ENCODE measurements around the gene OSBPL6.

OSBPL6 gene

GRCh38 chr2:178429336-178429735, 235.0 kb downstream of the OSBPL6 start:
- DNase-seq, result no peak
- Histone ChIP-seq H3K4me2 (ENCODE audit: low read length, poor library complexity, severe bottlenecking) (no peak overlapping the region), H2AK5ac (ENCODE audit: low read length, severe bottlenecking) (no peak overlapping the region), H3K14ac (ENCODE audit: low read length in 2 of 2) (no peak overlapping the region), H3K18ac (ENCODE audit: low read depth in 1 of 2, low read length in 2 of 2) (no peak overlapping the region), H3K9me3 (ENCODE audit: control insufficient read depth, low read length) (no peaks in the 10 kb centered on the region), H3K4ac (ENCODE audit: low read depth in 1 of 2, low read length in 2 of 2) (no peak overlapping the region), H3K4me3 (ENCODE audit: insufficient read depth in 1 of 2, low read depth in 1 of 2, low read length in 2 of 2) (no peak overlapping the region), H3K27ac (ENCODE audit: low read length, poor library complexity, severe bottlenecking) (no peak overlapping the region), H3K79me1 (replicated peaks; ENCODE audit: low read length, poor library complexity, severe bottlenecking) (peaks cover 19% of the 10 kb centered on the region), H2BK120ac (ENCODE audit: low read depth, low read length) (no peak overlapping the region), H3K36me3 (ENCODE audit: control insufficient read depth in 1 of 2, insufficient read depth in 2 of 2, low read depth in 1 of 2, low read length in 2 of 2) (peaks cover 19 to 69% of the 10 kb centered on the region in 2 experiments), H3K27me3 (ENCODE audit: control insufficient read depth in 1 of 2, insufficient read depth in 1 of 2, low read length in 2 of 2) (no peaks in the 10 kb centered on the region), H2BK5ac (ENCODE audit: low read depth, low read length, poor library complexity, severe bottlenecking) (no peak overlapping the region), H2AFZ (ENCODE audit: low read depth, low read length) (no peak overlapping the region), H4K8ac (ENCODE audit: low read length) (no peak overlapping the region), H4K91ac (ENCODE audit: low read length) (no peak overlapping the region), H2BK15ac (ENCODE audit: low read depth, poor library complexity, severe bottlenecking) (no peak overlapping the region), H3K23ac (ENCODE audit: low read length in 2 of 2) (no peak overlapping the region), H3K9ac (ENCODE audit: low read length) (no peak overlapping the region), H2BK12ac (ENCODE audit: low read length in 2 of 2) (no peak overlapping the region), H3K4me1 (ENCODE audit: control insufficient read depth, insufficient read depth, low read depth, low read length) (no peaks in the 10 kb centered on the region)

GRCh38 chr2:178436662-178437061, 242.3 kb downstream of the OSBPL6 start:
- H2BK15ac ChIP-seq (ENCODE audit: low read depth, poor library complexity, severe bottlenecking), result no peak overlapping the region
- H2BK12ac ChIP-seq (ENCODE audit: low read length in 2 of 2), result no peak overlapping the region
- no peak overlapping the region for H3K27ac ChIP-seq (ENCODE audit: low read length, poor library complexity, severe bottlenecking)
- H3K18ac ChIP-seq (ENCODE audit: low read depth in 1 of 2, low read length in 2 of 2), result no peak overlapping the region
- H2AFZ ChIP-seq (ENCODE audit: low read depth, low read length), result no peak overlapping the region
- H3K14ac ChIP-seq (ENCODE audit: low read length in 2 of 2), result no peak overlapping the region
- no peaks in the 10 kb centered on the region for H3K9me3 ChIP-seq (ENCODE audit: control insufficient read depth, low read length)
- no peak overlapping the region for H4K91ac ChIP-seq (ENCODE audit: low read length)
- H3K9ac ChIP-seq (ENCODE audit: low read length), result no peak overlapping the region
- H3K36me3 ChIP-seq (ENCODE audit: control insufficient read depth in 1 of 2, insufficient read depth in 2 of 2, low read depth in 1 of 2, low read length in 2 of 2), result peaks cover 13 to 98% of the 10 kb centered on the region in 2 experiments
- H3K4me2 ChIP-seq (ENCODE audit: low read length, poor library complexity, severe bottlenecking), result no peak overlapping the region
- no peak overlapping the region for H2BK5ac ChIP-seq (ENCODE audit: low read depth, low read length, poor library complexity, severe bottlenecking)
- no peak overlapping the region for H3K4me3 ChIP-seq (ENCODE audit: insufficient read depth in 1 of 2, low read depth in 1 of 2, low read length in 2 of 2)
- H2AK5ac ChIP-seq (ENCODE audit: low read length, severe bottlenecking), result no peak overlapping the region
- no peak overlapping the region for H3K23ac ChIP-seq (ENCODE audit: low read length in 2 of 2)
- H2BK120ac ChIP-seq (ENCODE audit: low read depth, low read length), result no peak overlapping the region
- peaks cover 14% of the 10 kb centered on the region for H3K79me1 ChIP-seq (replicated peaks; ENCODE audit: low read length, poor library complexity, severe bottlenecking)
- no peak overlapping the region for H4K8ac ChIP-seq (ENCODE audit: low read length)
- no peaks in the 10 kb centered on the region for H3K4me1 ChIP-seq (ENCODE audit: control insufficient read depth, insufficient read depth, low read depth, low read length)
- no peak for DNase-seq
- H3K27me3 ChIP-seq (ENCODE audit: control insufficient read depth in 1 of 2, insufficient read depth in 1 of 2, low read length in 2 of 2), result no peaks in the 10 kb centered on the region
- 100% methylated on average over 2 of the region's 2 CpGs for WGBS
- no peak overlapping the region for H3K4ac ChIP-seq (ENCODE audit: low read depth in 1 of 2, low read length in 2 of 2)

- H3K4me3 ChIP-seq (ENCODE audit: insufficient read depth in 1 of 2, low read depth in 1 of 2, low read length in 2 of 2), result no peak overlapping the region
- no peaks in the 10 kb centered on the region for H3K9me3 ChIP-seq (ENCODE audit: control insufficient read depth, low read length)
- H2BK15ac ChIP-seq (ENCODE audit: low read depth, poor library complexity, severe bottlenecking), result no peak overlapping the region
- no peak overlapping the region for H4K8ac ChIP-seq (ENCODE audit: low read length)
- peaks cover 17% of the 10 kb centered on the region for H3K79me1 ChIP-seq (replicated peaks; ENCODE audit: low read length, poor library complexity, severe bottlenecking)
- H3K14ac ChIP-seq (ENCODE audit: low read length in 2 of 2), result no peak overlapping the region
- H3K18ac ChIP-seq (ENCODE audit: low read depth in 1 of 2, low read length in 2 of 2), result no peak overlapping the region
- H2BK5ac ChIP-seq (ENCODE audit: low read depth, low read length, poor library complexity, severe bottlenecking), result no peak overlapping the region
- H3K4ac ChIP-seq (ENCODE audit: low read depth in 1 of 2, low read length in 2 of 2), result no peak overlapping the region
- no peak overlapping the region for H3K4me2 ChIP-seq (ENCODE audit: low read length, poor library complexity, severe bottlenecking)
- H3K9ac ChIP-seq (ENCODE audit: low read length), result no peak overlapping the region
- H2BK12ac ChIP-seq (ENCODE audit: low read length in 2 of 2), result no peak overlapping the region
- H3K4me1 ChIP-seq (ENCODE audit: control insufficient read depth, insufficient read depth, low read depth, low read length), result no peaks in the 10 kb centered on the region
- no peak overlapping the region for H3K23ac ChIP-seq (ENCODE audit: low read length in 2 of 2)
- no peak for DNase-seq
- no peak overlapping the region for H2BK120ac ChIP-seq (ENCODE audit: low read depth, low read length)
- H4K91ac ChIP-seq (ENCODE audit: low read length), result no peak overlapping the region
- peaks cover 11 to 96% of the 10 kb centered on the region in 2 experiments for H3K36me3 ChIP-seq (ENCODE audit: control insufficient read depth in 1 of 2, insufficient read depth in 2 of 2, low read depth in 1 of 2, low read length in 2 of 2)
- H2AK5ac ChIP-seq (ENCODE audit: low read length, severe bottlenecking), result no peak overlapping the region
- no peak overlapping the region for H2AFZ ChIP-seq (ENCODE audit: low read depth, low read length)
- H3K27ac ChIP-seq (ENCODE audit: low read length, poor library complexity, severe bottlenecking), result no peak overlapping the region
- no CpG with 5 or more reads among the region's 2 CpGs for WGBS
- H3K27me3 ChIP-seq (ENCODE audit: control insufficient read depth in 1 of 2, insufficient read depth in 1 of 2, low read length in 2 of 2), result no peaks in the 10 kb centered on the region
Observed at GRCh38 chr2:178441426-178441825, 247.1 kb downstream of the OSBPL6 start.

DNA sequence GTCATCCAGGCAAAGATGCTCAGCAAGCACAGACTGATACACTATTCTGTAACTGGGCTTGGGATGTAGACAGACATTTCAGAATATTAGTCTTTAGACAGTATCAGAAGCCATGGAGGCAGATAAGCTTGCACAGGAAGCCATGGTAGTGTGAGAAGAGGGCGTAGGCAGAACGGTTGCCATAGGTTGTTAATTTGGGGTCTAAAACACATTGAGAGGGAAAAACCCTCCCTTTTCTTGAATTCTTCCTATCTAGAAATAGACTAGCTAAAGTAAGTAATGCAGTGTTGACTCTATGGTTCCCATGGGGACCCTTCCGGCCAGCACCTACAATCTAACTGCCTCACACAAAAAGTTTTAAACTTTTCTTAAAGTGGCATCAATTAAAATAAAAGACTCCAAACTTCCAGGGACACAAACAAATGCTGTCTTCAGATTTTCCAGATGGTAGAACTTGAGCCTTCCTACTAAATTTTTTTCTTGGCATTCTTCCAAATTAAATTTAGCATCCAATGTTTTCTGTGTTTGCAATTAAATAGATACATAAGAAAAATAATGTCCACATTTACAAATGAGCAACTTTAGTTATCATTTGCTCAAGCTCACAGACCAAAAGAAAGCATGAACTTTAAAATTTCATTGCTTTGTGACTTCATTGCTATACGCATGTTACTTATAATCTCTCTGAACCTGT, 254.8 kb downstream of the OSBPL6 start:
- no peak overlapping the region for H3K4me2 ChIP-seq (ENCODE audit: low read length, poor library complexity, severe bottlenecking)
- no peak overlapping the region for H3K27ac ChIP-seq (ENCODE audit: low read length, poor library complexity, severe bottlenecking)
- no peak overlapping the region for H2AK5ac ChIP-seq (ENCODE audit: low read length, severe bottlenecking)
- H3K36me3 ChIP-seq (ENCODE audit: control insufficient read depth in 1 of 2, insufficient read depth in 2 of 2, low read depth in 1 of 2, low read length in 2 of 2), result peaks cover 11 to 42% of the 10 kb centered on the region in 2 experiments
- H4K8ac ChIP-seq (ENCODE audit: low read length), result no peak overlapping the region
- no peaks in the 10 kb centered on the region for H3K27me3 ChIP-seq (ENCODE audit: control insufficient read depth in 1 of 2, insufficient read depth in 1 of 2, low read length in 2 of 2)
- peak overlapping the region in 1 of 2 experiments; percentile 84 for H3K4me3 ChIP-seq (ENCODE audit: insufficient read depth in 1 of 2, low read depth in 1 of 2, low read length in 2 of 2)
- no peak overlapping the region for H2BK15ac ChIP-seq (ENCODE audit: low read depth, poor library complexity, severe bottlenecking)
- H3K4me1 ChIP-seq (ENCODE audit: control insufficient read depth, insufficient read depth, low read depth, low read length), result peaks cover 7% of the 10 kb centered on the region
- no peak for DNase-seq
- H2BK120ac ChIP-seq (ENCODE audit: low read depth, low read length), result no peak overlapping the region
- 96% methylated on average over 2 of the region's 4 CpGs for WGBS
- peak overlapping the region; percentile 99 for H3K9ac ChIP-seq (ENCODE audit: low read length)
- no peak overlapping the region for H3K23ac ChIP-seq (ENCODE audit: low read length in 2 of 2)
- H3K4ac ChIP-seq (ENCODE audit: low read depth in 1 of 2, low read length in 2 of 2), result no peak overlapping the region
- no peak overlapping the region for H2BK5ac ChIP-seq (ENCODE audit: low read depth, low read length, poor library complexity, severe bottlenecking)
- H3K14ac ChIP-seq (ENCODE audit: low read length in 2 of 2), result no peak overlapping the region
- H3K79me1 ChIP-seq (replicated peaks; ENCODE audit: low read length, poor library complexity, severe bottlenecking), result peaks cover 26% of the 10 kb centered on the region
- H4K91ac ChIP-seq (ENCODE audit: low read length), result no peak overlapping the region
- H2BK12ac ChIP-seq (ENCODE audit: low read length in 2 of 2), result no peak overlapping the region
- H3K9me3 ChIP-seq (ENCODE audit: control insufficient read depth, low read length), result no peaks in the 10 kb centered on the region
- no peak overlapping the region for H3K18ac ChIP-seq (ENCODE audit: low read depth in 1 of 2, low read length in 2 of 2)
- H2AFZ ChIP-seq (ENCODE audit: low read depth, low read length), result no peak overlapping the region

Measured in mesenchymal stem cell (in vitro differentiated cells and primary cell).